ENCODE data around the gene TUBGCP5.

The TUBGCP5 gene

GRCh38 chr15:22954798-22955543, 84.4 kb downstream of the TUBGCP5 start:
- DNase-seq: no peak

DNA sequence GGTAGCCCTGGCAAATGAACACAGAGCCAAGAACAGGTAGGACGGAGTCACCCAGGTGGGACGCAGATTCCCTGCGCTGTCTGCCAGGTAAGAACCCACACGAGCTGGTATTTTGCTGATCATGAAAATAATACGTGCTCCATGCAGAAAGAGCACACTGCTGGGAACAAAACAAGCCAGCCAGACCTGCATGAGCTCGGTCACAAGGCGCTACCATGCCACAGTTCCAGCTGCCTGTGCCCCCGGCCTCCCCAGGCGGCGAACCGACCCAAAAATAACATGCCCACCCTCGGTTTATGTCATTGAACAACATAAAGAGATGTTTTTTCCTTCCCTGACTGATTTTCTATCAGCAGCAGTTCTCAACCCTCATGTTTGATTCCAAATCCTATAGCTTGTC, 85.0 kb downstream of the TUBGCP5 start:
- no peak for DNase-seq

DNA sequence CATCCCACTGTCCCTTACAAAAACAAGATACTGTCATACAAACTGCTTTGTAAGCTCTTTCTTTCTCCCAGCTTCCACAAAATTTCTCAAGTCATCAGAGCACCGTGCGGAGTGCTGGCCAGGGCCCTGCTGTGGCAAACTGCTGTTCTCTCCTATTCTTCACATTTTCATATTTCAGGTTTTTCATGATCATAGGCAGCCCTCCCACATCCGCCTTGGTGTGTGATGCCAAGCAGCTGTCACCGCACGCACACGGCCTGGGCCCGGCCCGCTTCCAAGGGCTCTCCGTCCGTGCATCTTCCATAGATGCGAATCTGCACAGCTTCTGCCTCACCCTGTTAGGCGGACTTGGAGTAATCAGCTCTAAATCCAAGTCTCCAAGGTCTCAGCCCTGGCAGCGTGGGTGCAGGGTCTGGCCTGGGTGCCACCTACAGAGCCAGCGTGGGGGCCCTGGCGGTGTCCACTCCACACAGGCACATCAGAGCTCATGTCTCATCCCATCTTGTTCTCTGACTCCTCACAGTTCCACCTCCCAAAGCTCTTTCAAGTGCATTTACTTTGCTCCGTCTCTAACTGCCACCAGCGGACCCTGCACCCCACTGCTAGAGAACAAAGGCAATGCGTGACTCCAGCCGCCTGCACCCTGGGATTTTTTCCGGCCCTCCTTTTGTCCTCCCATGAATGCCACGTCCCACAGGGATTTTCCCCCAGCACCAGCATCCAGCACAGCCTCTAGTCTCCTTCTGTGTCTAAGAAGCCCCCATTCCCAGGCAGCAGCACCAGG, 86.4 kb downstream of the TUBGCP5 start:
- no peak for DNase-seq

DNA sequence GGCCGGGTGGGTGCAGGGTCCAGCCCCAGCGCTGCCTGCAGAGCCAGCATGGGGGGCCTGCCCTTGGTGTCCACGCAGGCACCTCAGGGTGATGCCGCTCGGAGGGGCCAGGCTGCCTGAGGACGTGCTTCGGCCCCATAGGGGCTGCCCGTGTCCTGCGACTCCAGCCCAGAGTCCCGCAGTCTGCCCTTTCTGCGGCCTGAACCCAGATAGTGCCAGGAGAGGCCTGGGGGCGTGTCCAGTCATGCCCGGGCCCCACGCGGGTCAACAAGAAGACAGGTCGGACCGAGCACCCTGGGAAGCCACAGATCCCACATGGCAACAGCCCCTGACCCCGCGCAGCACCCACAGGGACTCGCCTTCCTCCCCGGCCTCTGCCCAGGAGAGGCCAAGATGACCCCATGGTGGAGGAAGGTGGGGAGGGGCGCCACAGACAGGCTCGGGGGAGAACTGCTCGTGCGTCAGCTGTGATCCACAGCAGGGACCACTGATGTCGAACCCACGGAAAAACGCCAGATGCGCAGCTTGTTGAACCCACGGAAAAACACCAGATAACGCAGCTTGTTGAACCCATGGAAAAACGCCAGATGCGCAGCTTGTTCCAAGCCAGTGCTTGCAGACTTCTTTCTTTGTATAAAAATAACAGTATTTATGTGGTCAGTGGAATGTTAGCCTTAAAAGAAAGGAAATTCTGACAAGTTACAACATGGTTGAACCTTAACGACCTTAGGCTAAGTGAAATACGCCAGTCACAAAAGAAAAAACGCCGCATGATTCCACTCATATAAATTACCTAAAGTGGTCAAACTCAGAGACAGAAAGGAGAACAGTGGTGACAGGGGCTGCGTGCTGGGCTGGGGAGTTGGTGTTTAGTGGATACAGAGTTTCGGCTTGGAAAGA, 87.7 kb downstream of the TUBGCP5 start:
- no peak for DNase-seq

DNA sequence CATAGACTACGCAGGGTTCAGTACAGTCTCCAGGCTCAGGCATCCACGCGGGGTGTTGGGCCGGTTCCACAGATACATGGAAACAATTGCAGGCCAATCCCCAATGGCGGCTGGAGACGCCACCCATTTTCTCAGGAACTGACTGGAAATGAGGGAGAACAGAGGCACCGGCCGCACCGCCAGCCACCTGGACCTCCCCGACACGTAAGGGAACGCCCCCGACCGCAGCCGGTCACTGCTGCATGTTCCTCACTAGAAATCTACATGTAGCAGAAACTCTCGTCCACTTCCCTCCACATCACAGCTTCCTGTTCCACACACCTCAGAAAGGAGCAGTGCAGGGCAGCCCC, 88.4 kb downstream of the TUBGCP5 start:
- no peak for DNase-seq

DNA sequence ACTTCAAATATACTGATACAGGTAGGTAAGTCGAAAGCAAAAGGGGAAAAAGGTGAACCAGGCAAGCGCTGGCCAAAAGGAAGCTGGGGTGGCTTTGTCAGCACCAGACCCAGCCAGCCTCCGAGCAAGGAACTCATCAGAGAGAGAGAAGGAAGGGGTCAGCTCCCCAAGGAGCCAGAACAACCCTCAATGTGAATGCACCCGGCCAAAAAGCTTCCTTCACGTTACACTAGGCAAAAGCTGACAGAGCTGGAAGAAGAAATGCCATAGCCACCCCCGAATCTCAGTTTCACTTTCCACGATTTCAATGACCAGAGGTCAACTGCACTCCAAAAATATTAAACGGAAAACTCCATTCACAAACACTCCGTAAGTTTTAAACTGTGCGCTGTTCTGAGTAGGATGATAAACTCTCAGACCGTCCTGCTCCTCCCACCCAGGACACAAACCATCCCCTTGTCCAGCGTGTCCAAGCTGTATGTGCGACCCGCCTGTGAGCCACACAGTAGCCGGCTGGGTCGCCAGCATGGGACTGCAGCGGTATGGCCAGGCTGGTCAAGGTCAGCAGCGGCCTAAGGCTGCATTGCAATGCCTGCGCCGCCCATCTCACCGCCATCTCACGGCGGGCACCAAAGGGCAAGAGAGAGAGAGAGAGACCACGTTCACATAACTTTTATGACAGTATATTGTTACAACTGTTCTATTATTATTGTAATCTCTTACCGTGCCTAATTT, 88.9 kb downstream of the TUBGCP5 start:
- DNase-seq: no peak

Data from nucleus accumbens (tissue), 56 donors.